ENCODE data around the gene CIBAR2.

CIBAR2 gene

GRCh38 chr16:85134789-85135142 is 22.5 kb upstream of the CIBAR2 start:
- in situ Hi-C loops (cut with HindIII; ENCODE audit: low sequenced_read_pairs): no loop called here
- H3K4me3 ChIP-seq (ENCODE audit: low read depth, low read length): no peak overlapping the region
- DNase-seq (ENCODE audit: low read depth): no peak
- no peak for TF ChIP-seq CTCF (IDR thresholded peaks at IDR 0.05; ENCODE audit: low read depth, low read length, missing control alignments)

- DNase-seq (ENCODE audit: low read depth): no peak
- TF ChIP-seq CTCF (IDR thresholded peaks at IDR 0.05; ENCODE audit: low read depth, low read length, missing control alignments): no peak
- in situ Hi-C loops (cut with HindIII; ENCODE audit: low sequenced_read_pairs): no loop called here
- no peak overlapping the region for H3K4me3 ChIP-seq (ENCODE audit: low read depth, low read length)
Measured at GRCh38 chr16:85134076-85134788, 22.0 kb upstream of the CIBAR2 start.

- TF ChIP-seq CTCF (IDR thresholded peaks at IDR 0.05; ENCODE audit: low read depth, low read length, missing control alignments): no peak
- in situ Hi-C loops (cut with HindIII; ENCODE audit: low sequenced_read_pairs): no loop called here
- no peak for DNase-seq (ENCODE audit: low read depth)
Measured at GRCh38 chr16:85133290-85133599, 21.0 kb upstream of the CIBAR2 start.

GRCh38 chr16:85132456-85133289 is 20.4 kb upstream of the CIBAR2 start:
- no peak overlapping the region for H3K4me3 ChIP-seq (ENCODE audit: low read depth, low read length)
- DNase-seq (ENCODE audit: low read depth): no peak
- in situ Hi-C loops (cut with HindIII; ENCODE audit: low sequenced_read_pairs): no loop called here
- no peak for TF ChIP-seq CTCF (IDR thresholded peaks at IDR 0.05; ENCODE audit: low read depth, low read length, missing control alignments)

More at GRCh38 chr16:85133290-85133599, 21.0 kb upstream of the CIBAR2 start:
- no peak overlapping the region for H3K4me3 ChIP-seq (ENCODE audit: low read depth, low read length)

GRCh38 chr16:85130705-85131028 is 18.4 kb upstream of the CIBAR2 start:
- no peak overlapping the region for H3K4me3 ChIP-seq (ENCODE audit: low read depth, low read length)
- no peak for TF ChIP-seq CTCF (IDR thresholded peaks at IDR 0.05; ENCODE audit: low read depth, low read length, missing control alignments)
- in situ Hi-C loops (cut with HindIII; ENCODE audit: low sequenced_read_pairs): no loop called here
- no peak for DNase-seq (ENCODE audit: low read depth)

- DNase-seq (ENCODE audit: low read depth): no peak
- H3K4me3 ChIP-seq (ENCODE audit: low read depth, low read length): no peak overlapping the region
- no peak for TF ChIP-seq CTCF (IDR thresholded peaks at IDR 0.05; ENCODE audit: low read depth, low read length, missing control alignments)
- in situ Hi-C loops (cut with HindIII; ENCODE audit: low sequenced_read_pairs): no loop called here
Measured at GRCh38 chr16:85129876-85130704, 17.8 kb upstream of the CIBAR2 start.
